Measurements from ENCODE around the gene ID1. TPM values are rescaled to one million over a fixed set of nuclear protein-coding genes. Genes with fewer than 3 reads are reported as not detected.
"Not testable (repeated sequence)": the region's sequence is repeated elsewhere in the genome, so short reads cannot be mapped to it uniquely, and the experiment has no call there.

Gene ID1
- total RNA-seq, 6 donors from 2014 or later, result 226 to 911 (median 570) TPM

GRCh38 chr20:31615416-31615815 lies 10.3 kb downstream of the ID1 start:
- TF ChIP-seq, protein P1, sequence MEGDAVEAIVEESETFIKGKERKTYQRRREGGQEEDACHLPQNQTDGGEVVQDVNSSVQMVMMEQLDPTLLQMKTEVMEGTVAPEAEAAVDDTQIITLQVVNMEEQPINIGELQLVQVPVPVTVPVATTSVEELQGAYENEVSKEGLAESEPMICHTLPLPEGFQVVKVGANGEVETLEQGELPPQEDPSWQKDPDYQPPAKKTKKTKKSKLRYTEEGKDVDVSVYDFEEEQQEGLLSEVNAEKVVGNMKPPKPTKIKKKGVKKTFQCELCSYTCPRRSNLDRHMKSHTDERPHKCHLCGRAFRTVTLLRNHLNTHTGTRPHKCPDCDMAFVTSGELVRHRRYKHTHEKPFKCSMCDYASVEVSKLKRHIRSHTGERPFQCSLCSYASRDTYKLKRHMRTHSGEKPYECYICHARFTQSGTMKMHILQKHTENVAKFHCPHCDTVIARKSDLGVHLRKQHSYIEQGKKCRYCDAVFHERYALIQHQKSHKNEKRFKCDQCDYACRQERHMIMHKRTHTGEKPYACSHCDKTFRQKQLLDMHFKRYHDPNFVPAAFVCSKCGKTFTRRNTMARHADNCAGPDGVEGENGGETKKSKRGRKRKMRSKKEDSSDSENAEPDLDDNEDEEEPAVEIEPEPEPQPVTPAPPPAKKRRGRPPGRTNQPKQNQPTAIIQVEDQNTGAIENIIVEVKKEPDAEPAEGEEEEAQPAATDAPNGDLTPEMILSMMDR (IDR thresholded peaks at IDR 0.05), result no peak
- TF ChIP-seq EP300 (IDR thresholded peaks at IDR 0.05), result no peak
- no peak for TF ChIP-seq POLR2A (IDR thresholded peaks at IDR 0.05)
- no peak for TF ChIP-seq POLR2AphosphoS5 (IDR thresholded peaks at IDR 0.05)
- Histone ChIP-seq H3K4me1 (peaks cover 21 to 29% (median 25%) of the 10 kb centered on the region in 4 donors), H3K36me3 (no peaks in the 10 kb centered on the region), H3K27ac (no peak overlapping the region), H3K4me3 (no peak overlapping the region), H3K9me3 (no peaks in the 10 kb centered on the region), H3K27me3 (no peaks in the 10 kb centered on the region)
- no peak for ATAC-seq (ENCODE audit: low FRiP score in 2 of 2)
- no peak for DNase-seq
- 97% methylated on average over 8 of the region's 8 CpGs for WGBS, 2 donors

GRCh38 chr20:31617432-31618104 lies 12.5 kb downstream of the ID1 start:
- no peaks in the 10 kb centered on the region for H3K27me3 ChIP-seq
- 64 to 75% methylated on average over 6 of the region's 6 CpGs for WGBS, 2 donors
- peak overlapping the region in 1 of 4 donors; percentile 36 for H3K27ac ChIP-seq
- H3K9me3 ChIP-seq, result no peaks in the 10 kb centered on the region
- ATAC-seq (ENCODE audit: low FRiP score in 2 of 2), result no peak
- H3K36me3 ChIP-seq, result no peaks in the 10 kb centered on the region
- TF ChIP-seq, protein P1 (IDR thresholded peaks at IDR 0.05), result no peak
- TF ChIP-seq EP300 (IDR thresholded peaks at IDR 0.05) (no peak), POLR2A (IDR thresholded peaks at IDR 0.05) (no peak), POLR2AphosphoS5 (IDR thresholded peaks at IDR 0.05) (no peak)
- no peak overlapping the region for H3K4me3 ChIP-seq
- no peak for DNase-seq
- peaks cover 2 to 10% (median 8%) of the 10 kb centered on the region in 4 donors for H3K4me1 ChIP-seq

GRCh38 chr20:31620246-31620645 lies 15.2 kb downstream of the ID1 start:
- DNase-seq (no peak), ATAC-seq (ENCODE audit: low FRiP score in 2 of 2) (no peak)
- Histone ChIP-seq H3K9me3 (no peaks in the 10 kb centered on the region), H3K27me3 (no peaks in the 10 kb centered on the region), H3K4me3 (no peak overlapping the region), H3K4me1 (peaks cover 0 to 11% (median 5%) of the 10 kb centered on the region in 4 donors), H3K27ac (no peak overlapping the region), H3K36me3 (no peaks in the 10 kb centered on the region)
- TF ChIP-seq EP300 (IDR thresholded peaks at IDR 0.05) (no peak), POLR2AphosphoS5 (IDR thresholded peaks at IDR 0.05) (no peak), POLR2A (IDR thresholded peaks at IDR 0.05) (no peak)
- TF ChIP-seq, protein P1 (IDR thresholded peaks at IDR 0.05), result no peak
- WGBS, 2 donors, result 87 to 93% methylated on average over 3 of the region's 3 CpGs

GRCh38 chr20:31623123-31623505 lies 18.0 kb downstream of the ID1 start:
- H3K27me3 ChIP-seq; ATAC-seq (ENCODE audit: low FRiP score in 2 of 2); H3K4me3 ChIP-seq; H3K9me3 ChIP-seq; H3K36me3 ChIP-seq; DNase-seq: not testable (repeated sequence)
- peak overlapping the region in 2 of 4 donors; percentile 32 to 66 for H3K27ac ChIP-seq
- 93 to 99% methylated on average over 6 of the region's 6 CpGs for WGBS, 2 donors
- peaks cover 0 to 11% (median 5%) of the 10 kb centered on the region in 4 donors for H3K4me1 ChIP-seq

- not testable (repeated sequence) for H3K27me3 ChIP-seq; ATAC-seq (ENCODE audit: low FRiP score in 2 of 2); H3K4me3 ChIP-seq; H3K36me3 ChIP-seq; H3K9me3 ChIP-seq; H3K27ac ChIP-seq
- H3K4me1 ChIP-seq, result peaks cover 0 to 11% (median 5%) of the 10 kb centered on the region in 4 donors
- WGBS, 2 donors, result 53 to 74% methylated on average over 8 of the region's 8 CpGs
- peak in 1 of 2 donors; percentile 54 for DNase-seq
Measured at GRCh38 chr20:31626534-31626933, 21.4 kb downstream of the ID1 start.

DNA sequence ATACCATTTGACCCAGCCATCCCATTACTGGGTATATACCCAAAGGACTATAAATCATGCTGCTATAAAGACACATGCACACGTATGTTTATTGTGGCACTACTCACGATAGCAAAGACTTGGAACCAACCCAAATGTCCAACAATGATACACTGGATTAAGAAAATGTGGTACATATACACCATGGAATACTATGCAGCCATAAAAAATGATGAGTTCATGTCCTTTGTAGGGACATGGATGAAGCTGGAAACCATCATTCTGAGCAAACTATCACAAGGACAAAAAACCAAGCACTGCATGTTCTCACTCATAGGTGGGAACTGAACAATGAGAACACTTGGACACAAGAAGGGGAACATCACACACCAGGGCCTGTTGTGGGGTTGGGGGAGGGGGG lies 23.0 kb downstream of the ID1 start:
- not testable (repeated sequence) for H3K27ac ChIP-seq; H3K4me1 ChIP-seq; H3K4me3 ChIP-seq; H3K27me3 ChIP-seq; ATAC-seq (ENCODE audit: low FRiP score in 2 of 2); H3K36me3 ChIP-seq; DNase-seq; H3K9me3 ChIP-seq
- 73 to 76% methylated on average over 2 of the region's 2 CpGs for WGBS, 2 donors
